A673 (cell line): Measurements from ENCODE around the gene TOR2A.

Experiments used
- CTCF ChIP-seq: fragments of 300-800, 200-600 bp; sonication (generic); conservative IDR thresholded peaks from 2 replicates; pipeline ENCODE4 v1.5.1; 2017; ENCODE audit warnings: low read depth, mild to moderate bottlenecking, antibody characterized with exemption, low read length, moderate library complexity, mixed read lengths
- EZH2 ChIP-seq: fragments of 200-600 bp; sonication (generic); IDR thresholded peaks from 2 replicates; pipeline ENCODE4 v1.6.1; 2017; ENCODE audit warnings: borderline replicate concordance, low read depth, mild to moderate bottlenecking, mixed read lengths, antibody characterized with exemption, low read length; ENCODE audit not compliant: poor library complexity, severe bottlenecking

DNA sequence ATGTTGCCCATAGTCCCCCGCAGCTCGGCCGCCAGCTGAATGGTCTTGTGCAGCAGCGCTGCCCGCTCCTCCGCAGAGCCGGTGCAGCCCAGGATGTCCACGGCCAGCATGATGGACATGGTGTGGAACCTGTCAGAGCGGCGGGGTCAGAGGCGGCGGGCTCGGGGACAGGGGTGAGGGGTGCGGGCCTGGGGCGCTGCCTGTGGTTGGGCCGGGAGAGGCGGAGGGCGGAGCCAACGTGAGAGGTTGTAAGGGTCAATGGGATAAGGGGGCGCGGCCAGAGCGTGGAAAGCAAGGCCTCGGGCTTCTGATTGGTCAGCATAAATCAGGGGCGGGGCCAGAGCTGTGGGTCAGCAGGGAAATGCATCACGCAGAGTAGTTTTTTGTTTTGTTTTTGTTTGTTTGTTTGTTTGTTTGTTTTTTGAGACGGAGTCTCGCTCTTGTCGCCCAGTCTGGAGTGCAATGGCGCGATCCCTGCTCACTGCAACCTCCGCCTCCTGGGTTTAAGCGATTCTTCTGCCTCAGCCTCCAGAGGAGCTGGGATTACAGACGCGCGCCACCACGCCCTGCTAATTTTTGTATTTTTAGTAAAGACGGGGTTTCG lies 6.8 kb upstream of the TOR2A start:
- TF ChIP-seq EZH2 (no peak), CTCF (no peak)
